Activated T-cell treated with anti-CD3 and anti-CD28 coated beads, Interleukin-2, amount 50 U/mL, for 24 hours (primary cell): Measurements from ENCODE around the gene ARRB1.

Experiments
- DNase-seq: peaks from one replicate; pipeline ENCODE4 v3.0.0-alpha.2; 2020
- H3K27ac Mint-ChIP-seq: 2 replicates; pipeline ENCODE4 v1.8.0; 2020; ENCODE audit warnings: mild to moderate bottlenecking, mixed read lengths
- H3K27me3 Mint-ChIP-seq: 2 replicates; pipeline ENCODE4 v1.8.0; 2020; ENCODE audit warnings: mixed read lengths
- H3K36me3 Mint-ChIP-seq: 2 replicates; pipeline ENCODE4 v1.8.0; 2020; ENCODE audit warnings: low read depth, mixed read lengths
- H3K4me1 Mint-ChIP-seq: 2 replicates; pipeline ENCODE4 v1.8.0; 2020; ENCODE audit warnings: low read depth, mixed read lengths
- H3K4me3 Mint-ChIP-seq: 2 replicates; pipeline ENCODE4 v1.8.0; 2020; ENCODE audit warnings: mild to moderate bottlenecking, moderate library complexity, mixed read lengths
- H3K9me3 Mint-ChIP-seq: 2 replicates; pipeline ENCODE4 v1.8.0; 2020; ENCODE audit warnings: mixed read lengths

The ARRB1 gene

GRCh38 chr11:75351541-75351790 is at the start of gene ARRB1:
TSS of gene ARRB1 (minus strand) at chr11:75351661. CDS start at chr11:75351607, 54 bp downstream.
- no peaks in the 10 kb centered on the region for H3K9me3 Mint-ChIP-seq
- H3K27me3 Mint-ChIP-seq, result no peaks in the 10 kb centered on the region
- no peak for DNase-seq
- no peaks in the 10 kb centered on the region for H3K36me3 Mint-ChIP-seq
- peak within 1 kb of the TSS; percentile 87 for H3K27ac Mint-ChIP-seq
- peak within 1 kb of the TSS; percentile 81 for H3K4me3 Mint-ChIP-seq
- peaks cover 63% of the 10 kb centered on the region for H3K4me1 Mint-ChIP-seq

GRCh38 chr11:75400146-75400865 is 48.8 kb upstream of the ARRB1 start:
- peaks cover 46% of the 10 kb centered on the region for H3K4me1 Mint-ChIP-seq
- peak overlapping the region; percentile 99 for H3K4me3 Mint-ChIP-seq
- H3K36me3 Mint-ChIP-seq, result peaks cover 61% of the 10 kb centered on the region
- peak overlapping the region; percentile 98 for H3K27ac Mint-ChIP-seq
- no peaks in the 10 kb centered on the region for H3K27me3 Mint-ChIP-seq
- H3K9me3 Mint-ChIP-seq, result no peaks in the 10 kb centered on the region
- DNase-seq, result no peak

- Mint-ChIP-seq H3K27me3 (no peaks in the 10 kb centered on the region), H3K27ac (peak within 1 kb of the TSS; percentile 98), H3K4me3 (peak within 1 kb of the TSS; percentile 99), H3K36me3 (peaks cover 53% of the 10 kb centered on the region), H3K9me3 (no peaks in the 10 kb centered on the region), H3K4me1 (peaks cover 41% of the 10 kb centered on the region)
- DNase-seq, result peak; percentile 92
These were observed 48.1 kb upstream of the ARRB1 start, which contains the start of gene RPS3 for GRCh38 chr11:75399344-75400145. TSS of gene RPS3 (plus strand) at chr11:75399518. CDS start at chr11:75399548, 30 bp downstream.

- Mint-ChIP-seq H3K27me3 (no peaks in the 10 kb centered on the region), H3K27ac (peak overlapping the region; percentile 98), H3K4me1 (peaks cover 39% of the 10 kb centered on the region), H3K36me3 (peaks cover 47% of the 10 kb centered on the region), H3K9me3 (no peaks in the 10 kb centered on the region), H3K4me3 (peak overlapping the region; percentile 99)
- DNase-seq, result no peak
These were observed 47.4 kb upstream of the ARRB1 start for GRCh38 chr11:75398906-75399305.

GRCh38 chr11:75394085-75394840 is 42.8 kb upstream of the ARRB1 start:
- peaks cover under 1% of the 10 kb centered on the region for H3K36me3 Mint-ChIP-seq
- H3K27me3 Mint-ChIP-seq, result peaks cover 4% of the 10 kb centered on the region
- H3K27ac Mint-ChIP-seq, result no peak overlapping the region
- H3K4me3 Mint-ChIP-seq, result no peak overlapping the region
- H3K4me1 Mint-ChIP-seq, result peaks cover 11% of the 10 kb centered on the region
- no peak for DNase-seq
- no peaks in the 10 kb centered on the region for H3K9me3 Mint-ChIP-seq

GRCh38 chr11:75389925-75390324 is 38.5 kb upstream of the ARRB1 start:
- Mint-ChIP-seq H3K4me1 (peaks cover 6% of the 10 kb centered on the region), H3K9me3 (no peaks in the 10 kb centered on the region), H3K27me3 (peaks cover 4% of the 10 kb centered on the region), H3K4me3 (no peak overlapping the region), H3K27ac (no peak overlapping the region), H3K36me3 (no peaks in the 10 kb centered on the region)
- DNase-seq, result no peak

GRCh38 chr11:75389276-75389605 is 37.8 kb upstream of the ARRB1 start:
- H3K36me3 Mint-ChIP-seq, result no peaks in the 10 kb centered on the region
- DNase-seq, result no peak
- H3K9me3 Mint-ChIP-seq, result no peaks in the 10 kb centered on the region
- H3K4me3 Mint-ChIP-seq, result no peak overlapping the region
- peaks cover 4% of the 10 kb centered on the region for H3K27me3 Mint-ChIP-seq
- H3K27ac Mint-ChIP-seq, result no peak overlapping the region
- peaks cover 8% of the 10 kb centered on the region for H3K4me1 Mint-ChIP-seq

GRCh38 chr11:75388386-75389275 is 37.2 kb upstream of the ARRB1 start:
- H3K4me3 Mint-ChIP-seq, result no peak overlapping the region
- H3K27me3 Mint-ChIP-seq, result peaks cover 4% of the 10 kb centered on the region
- no peaks in the 10 kb centered on the region for H3K9me3 Mint-ChIP-seq
- H3K36me3 Mint-ChIP-seq, result no peaks in the 10 kb centered on the region
- H3K4me1 Mint-ChIP-seq, result peaks cover 10% of the 10 kb centered on the region
- peak; percentile 74 for DNase-seq
- no peak overlapping the region for H3K27ac Mint-ChIP-seq

GRCh38 chr11:75387736-75388294 is 36.4 kb upstream of the ARRB1 start:
- no peaks in the 10 kb centered on the region for H3K36me3 Mint-ChIP-seq
- H3K4me3 Mint-ChIP-seq, result no peak overlapping the region
- H3K9me3 Mint-ChIP-seq, result no peaks in the 10 kb centered on the region
- no peak for DNase-seq
- H3K27me3 Mint-ChIP-seq, result peaks cover 4% of the 10 kb centered on the region
- H3K27ac Mint-ChIP-seq, result no peak overlapping the region
- H3K4me1 Mint-ChIP-seq, result peaks cover 17% of the 10 kb centered on the region

- H3K27me3 Mint-ChIP-seq, result peaks cover 4% of the 10 kb centered on the region
- no peak overlapping the region for H3K27ac Mint-ChIP-seq
- peaks cover 17% of the 10 kb centered on the region for H3K4me1 Mint-ChIP-seq
- DNase-seq, result no peak
- H3K9me3 Mint-ChIP-seq, result no peaks in the 10 kb centered on the region
- H3K36me3 Mint-ChIP-seq, result no peaks in the 10 kb centered on the region
- H3K4me3 Mint-ChIP-seq, result no peak overlapping the region
These were observed 35.6 kb upstream of the ARRB1 start for GRCh38 chr11:75386942-75387630.

GRCh38 chr11:75384438-75385080 is 33.1 kb upstream of the ARRB1 start:
- H3K27me3 Mint-ChIP-seq, result no peaks in the 10 kb centered on the region
- H3K9me3 Mint-ChIP-seq, result no peaks in the 10 kb centered on the region
- H3K4me1 Mint-ChIP-seq, result peaks cover 17% of the 10 kb centered on the region
- H3K27ac Mint-ChIP-seq, result no peak overlapping the region
- H3K4me3 Mint-ChIP-seq, result no peak overlapping the region
- DNase-seq, result peak; percentile 84
- H3K36me3 Mint-ChIP-seq, result no peaks in the 10 kb centered on the region

- no peaks in the 10 kb centered on the region for H3K36me3 Mint-ChIP-seq
- peaks cover 17% of the 10 kb centered on the region for H3K4me1 Mint-ChIP-seq
- no peaks in the 10 kb centered on the region for H3K9me3 Mint-ChIP-seq
- no peak overlapping the region for H3K4me3 Mint-ChIP-seq
- no peak for DNase-seq
- H3K27me3 Mint-ChIP-seq, result no peaks in the 10 kb centered on the region
- peak overlapping the region; percentile 48 for H3K27ac Mint-ChIP-seq
These were observed 31.8 kb upstream of the ARRB1 start for GRCh38 chr11:75383246-75383645.
